ENCODE data around the gene SCYL2. TPM values are rescaled to one million over a fixed set of nuclear protein-coding genes. Genes with fewer than 3 reads are reported as not detected.

SCYL2 gene
- 10 to 100 TPM; 24.9 to 32.5 TPM for total RNA-seq
- 10 to 100 TPM; 10.0 to 12.8 TPM for polyA plus RNA-seq

GRCh38 chr12:100266835-100267602, at the start of gene SCYL2, which contains the start of gene DEPDC4:
Gene SCYL2, plus strand, starts transcription at chr12:100267177. Its CDS starts 15,794 bp downstream, at chr12:100282971.
Gene DEPDC4, minus strand, starts transcription at chr12:100267079. Its CDS starts 3 bp downstream, at chr12:100267076.
- Histone ChIP-seq H3K9me3 (ENCODE audit: control insufficient read depth in 4 of 4, low read length in 3 of 4) (no peaks in the 10 kb centered on the region), H3K4me1 (ENCODE audit: control insufficient read depth in 4 of 4, insufficient read depth in 4 of 4, low read length in 3 of 4) (peaks cover 3 to 19% (median 18%) of the 10 kb centered on the region in 4 donors), H3K4me3 (ENCODE audit: low read depth in 1 of 3, low read length in 3 of 3) (peak within 1 kb of the TSS; percentile 74 to 92 (median 90)), H3K27me3 (ENCODE audit: control insufficient read depth in 4 of 4, insufficient read depth in 4 of 4, low read length in 3 of 4) (no peaks in the 10 kb centered on the region), H3K36me3 (ENCODE audit: control insufficient read depth in 4 of 4, insufficient read depth in 3 of 4, low read depth in 1 of 4, low read length in 3 of 4) (no peaks in the 10 kb centered on the region), H3K27ac (ENCODE audit: low read depth in 1 of 2, low read length in 2 of 2) (peak within 1 kb of the TSS; percentile 94 to 97), H3K9ac (ENCODE audit: low read depth in 1 of 2, low read length in 2 of 2) (peak within 1 kb of the TSS; percentile 97 to 98)
- whole genome bisulfite sequencing, result under 1% methylated on average over 62 of the region's 62 CpGs
- DNase-seq (ENCODE audit: low spot score), result peak; percentile 98
- TF ChIP-seq, protein P1, sequence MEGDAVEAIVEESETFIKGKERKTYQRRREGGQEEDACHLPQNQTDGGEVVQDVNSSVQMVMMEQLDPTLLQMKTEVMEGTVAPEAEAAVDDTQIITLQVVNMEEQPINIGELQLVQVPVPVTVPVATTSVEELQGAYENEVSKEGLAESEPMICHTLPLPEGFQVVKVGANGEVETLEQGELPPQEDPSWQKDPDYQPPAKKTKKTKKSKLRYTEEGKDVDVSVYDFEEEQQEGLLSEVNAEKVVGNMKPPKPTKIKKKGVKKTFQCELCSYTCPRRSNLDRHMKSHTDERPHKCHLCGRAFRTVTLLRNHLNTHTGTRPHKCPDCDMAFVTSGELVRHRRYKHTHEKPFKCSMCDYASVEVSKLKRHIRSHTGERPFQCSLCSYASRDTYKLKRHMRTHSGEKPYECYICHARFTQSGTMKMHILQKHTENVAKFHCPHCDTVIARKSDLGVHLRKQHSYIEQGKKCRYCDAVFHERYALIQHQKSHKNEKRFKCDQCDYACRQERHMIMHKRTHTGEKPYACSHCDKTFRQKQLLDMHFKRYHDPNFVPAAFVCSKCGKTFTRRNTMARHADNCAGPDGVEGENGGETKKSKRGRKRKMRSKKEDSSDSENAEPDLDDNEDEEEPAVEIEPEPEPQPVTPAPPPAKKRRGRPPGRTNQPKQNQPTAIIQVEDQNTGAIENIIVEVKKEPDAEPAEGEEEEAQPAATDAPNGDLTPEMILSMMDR (IDR thresholded peaks at IDR 0.05; ENCODE audit: low read depth, low read length, missing input control), result no peak
- TF ChIP-seq RXRA (IDR thresholded peaks at IDR 0.05), result peak in 1 of 2 donors; percentile 62
- TF ChIP-seq ZBTB33 (IDR thresholded peaks at IDR 0.05), result peak; percentile 37
- TF ChIP-seq EGR1 (IDR thresholded peaks at IDR 0.05; ENCODE audit: low read depth in 2 of 2), result peak; percentile 99
- TF ChIP-seq ATF3 (IDR thresholded peaks at IDR 0.05), result no peak
- no peak for TF ChIP-seq HNF4G (IDR thresholded peaks at IDR 0.05)
- peak; percentile 80 for TF ChIP-seq SP1 (IDR thresholded peaks at IDR 0.05)
- TF ChIP-seq, protein P2, sequence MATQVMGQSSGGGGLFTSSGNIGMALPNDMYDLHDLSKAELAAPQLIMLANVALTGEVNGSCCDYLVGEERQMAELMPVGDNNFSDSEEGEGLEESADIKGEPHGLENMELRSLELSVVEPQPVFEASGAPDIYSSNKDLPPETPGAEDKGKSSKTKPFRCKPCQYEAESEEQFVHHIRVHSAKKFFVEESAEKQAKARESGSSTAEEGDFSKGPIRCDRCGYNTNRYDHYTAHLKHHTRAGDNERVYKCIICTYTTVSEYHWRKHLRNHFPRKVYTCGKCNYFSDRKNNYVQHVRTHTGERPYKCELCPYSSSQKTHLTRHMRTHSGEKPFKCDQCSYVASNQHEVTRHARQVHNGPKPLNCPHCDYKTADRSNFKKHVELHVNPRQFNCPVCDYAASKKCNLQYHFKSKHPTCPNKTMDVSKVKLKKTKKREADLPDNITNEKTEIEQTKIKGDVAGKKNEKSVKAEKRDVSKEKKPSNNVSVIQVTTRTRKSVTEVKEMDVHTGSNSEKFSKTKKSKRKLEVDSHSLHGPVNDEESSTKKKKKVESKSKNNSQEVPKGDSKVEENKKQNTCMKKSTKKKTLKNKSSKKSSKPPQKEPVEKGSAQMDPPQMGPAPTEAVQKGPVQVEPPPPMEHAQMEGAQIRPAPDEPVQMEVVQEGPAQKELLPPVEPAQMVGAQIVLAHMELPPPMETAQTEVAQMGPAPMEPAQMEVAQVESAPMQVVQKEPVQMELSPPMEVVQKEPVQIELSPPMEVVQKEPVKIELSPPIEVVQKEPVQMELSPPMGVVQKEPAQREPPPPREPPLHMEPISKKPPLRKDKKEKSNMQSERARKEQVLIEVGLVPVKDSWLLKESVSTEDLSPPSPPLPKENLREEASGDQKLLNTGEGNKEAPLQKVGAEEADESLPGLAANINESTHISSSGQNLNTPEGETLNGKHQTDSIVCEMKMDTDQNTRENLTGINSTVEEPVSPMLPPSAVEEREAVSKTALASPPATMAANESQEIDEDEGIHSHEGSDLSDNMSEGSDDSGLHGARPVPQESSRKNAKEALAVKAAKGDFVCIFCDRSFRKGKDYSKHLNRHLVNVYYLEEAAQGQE (IDR thresholded peaks at IDR 0.05), result peak; percentile 75
- TF ChIP-seq YY1 (IDR thresholded peaks at IDR 0.05), result peak; percentile 84
- TF ChIP-seq TAF1 (conservative IDR thresholded peaks at IDR 0.05), result peak; percentile 73
- peak in 1 of 2 donors; percentile 77 for TF ChIP-seq JUND (IDR thresholded peaks at IDR 0.05)
- TF ChIP-seq HNF4A (conservative IDR thresholded peaks at IDR 0.05), result peak in 1 of 2 donors; percentile 57
- peak; percentile 8 for TF ChIP-seq NR2F2 (IDR thresholded peaks at IDR 0.05)
- TF ChIP-seq FOXA1 (IDR thresholded peaks at IDR 0.05), result peak; percentile 41
- TF ChIP-seq GABPA (IDR thresholded peaks at IDR 0.05 in 1 of 2, conservative IDR thresholded peaks at IDR 0.05 in 1 of 2), result peak; percentile 84 to 94
- peak; percentile 28 to 37 for TF ChIP-seq RAD21 (IDR thresholded peaks at IDR 0.05)
- no peak for TF ChIP-seq MAX (IDR thresholded peaks at IDR 0.05)
- no peak for TF ChIP-seq FOXA2 (IDR thresholded peaks at IDR 0.05)

Data from liver (tissue), 9 donors.